ENCODE measurements around the gene ACAD8. TPM values are rescaled to one million over a fixed set of nuclear protein-coding genes. Genes with fewer than 3 reads are reported as not detected.
A peak's percentile ranks its signal among the peaks of the same experiment; 100 is the strongest.

Gene ACAD8
- total RNA-seq, 4 donors from 2014 or later, result 18.3 to 25.0 (median 21.1) TPM

DNA sequence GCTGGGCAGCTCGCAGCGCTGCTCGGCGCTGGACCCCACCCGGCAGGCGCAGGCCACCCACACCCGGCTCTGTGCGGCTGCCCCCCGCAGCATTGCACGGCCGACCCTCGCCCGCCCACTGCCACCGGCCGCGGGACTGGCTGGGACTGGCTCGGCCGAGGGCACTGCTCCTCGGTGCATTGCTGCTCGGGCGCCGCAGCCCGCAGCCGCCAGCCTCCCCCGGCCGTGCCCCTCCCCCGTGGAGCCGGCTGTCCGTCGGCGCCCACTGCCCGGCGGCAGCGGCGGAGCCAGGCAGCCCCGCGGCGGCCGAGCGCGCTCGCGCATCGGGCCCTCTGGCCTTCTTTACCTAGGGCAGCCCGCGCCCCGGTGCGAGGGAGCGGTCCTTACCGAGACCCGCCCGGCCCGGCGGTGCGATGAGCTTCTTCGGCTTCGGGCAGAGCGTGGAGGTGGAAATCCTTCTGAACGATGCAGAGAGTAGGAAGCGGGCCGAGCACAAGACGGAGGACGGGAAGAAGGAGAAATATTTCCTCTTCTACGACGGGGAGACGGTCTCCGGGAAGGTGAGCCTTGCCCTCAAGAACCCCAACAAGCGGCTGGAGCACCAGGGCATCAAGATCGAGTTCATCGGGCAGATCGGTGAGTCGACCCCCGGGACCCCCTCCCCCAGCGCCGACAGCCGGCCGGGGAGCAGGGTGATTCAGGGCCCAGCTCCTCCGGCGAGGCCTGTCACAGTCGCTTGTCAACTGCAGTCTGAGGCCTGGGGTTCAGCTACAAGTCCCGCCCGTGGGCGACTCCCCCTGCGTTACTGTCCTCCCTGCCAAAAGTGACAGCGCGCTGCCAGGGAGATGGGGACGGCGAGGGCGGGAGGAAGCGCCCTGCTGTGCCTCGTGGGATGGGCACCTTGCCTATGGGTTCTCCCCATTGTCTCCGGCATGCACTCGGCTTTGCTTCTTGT lies 28.4 kb upstream of the ACAD8 start:
- H3K4me1 ChIP-seq, result peaks cover 37 to 62% (median 46%) of the 10 kb centered on the region in 4 donors
- WGBS, result 0% methylated on average over 28 of the region's 93 CpGs
- intact Hi-C loops (cut with DNase I), result loop anchor here (2.0 to 10.0 kb wide), 2 partner anchors 28 to 110 kb away; partner anchors contain the start of genes ACAD8, GLB1L2 and THYN1

GRCh38 chr11:134226806-134227325 lies 26.5 kb upstream of the ACAD8 start:
- H3K4me1 ChIP-seq, result peaks cover 37 to 75% (median 60%) of the 10 kb centered on the region in 4 donors
- intact Hi-C loops (cut with DNase I), result loop anchor here (10.0 kb wide), 1 partner anchor 108 kb away; the partner anchor contains the start of gene GLB1L2
- H3K27me3 ChIP-seq, result no peaks in the 10 kb centered on the region
- H3K36me3 ChIP-seq, result no peaks in the 10 kb centered on the region
- no peak overlapping the region for H3K4me3 ChIP-seq
- DNase-seq (ENCODE audit: extremely low spot score), result no peak
- no peak overlapping the region for H3K27ac ChIP-seq (replicated peaks in 1 of 4)
- WGBS, result 85% methylated on average over 5 of the region's 5 CpGs
- TF ChIP-seq EP300 (IDR thresholded peaks at IDR 0.05) (no peak), POLR2AphosphoS5 (IDR thresholded peaks at IDR 0.05) (no peak), POLR2A (IDR thresholded peaks at IDR 0.05; ENCODE audit: low read depth) (no peak)
- TF ChIP-seq, protein P1, sequence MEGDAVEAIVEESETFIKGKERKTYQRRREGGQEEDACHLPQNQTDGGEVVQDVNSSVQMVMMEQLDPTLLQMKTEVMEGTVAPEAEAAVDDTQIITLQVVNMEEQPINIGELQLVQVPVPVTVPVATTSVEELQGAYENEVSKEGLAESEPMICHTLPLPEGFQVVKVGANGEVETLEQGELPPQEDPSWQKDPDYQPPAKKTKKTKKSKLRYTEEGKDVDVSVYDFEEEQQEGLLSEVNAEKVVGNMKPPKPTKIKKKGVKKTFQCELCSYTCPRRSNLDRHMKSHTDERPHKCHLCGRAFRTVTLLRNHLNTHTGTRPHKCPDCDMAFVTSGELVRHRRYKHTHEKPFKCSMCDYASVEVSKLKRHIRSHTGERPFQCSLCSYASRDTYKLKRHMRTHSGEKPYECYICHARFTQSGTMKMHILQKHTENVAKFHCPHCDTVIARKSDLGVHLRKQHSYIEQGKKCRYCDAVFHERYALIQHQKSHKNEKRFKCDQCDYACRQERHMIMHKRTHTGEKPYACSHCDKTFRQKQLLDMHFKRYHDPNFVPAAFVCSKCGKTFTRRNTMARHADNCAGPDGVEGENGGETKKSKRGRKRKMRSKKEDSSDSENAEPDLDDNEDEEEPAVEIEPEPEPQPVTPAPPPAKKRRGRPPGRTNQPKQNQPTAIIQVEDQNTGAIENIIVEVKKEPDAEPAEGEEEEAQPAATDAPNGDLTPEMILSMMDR (IDR thresholded peaks at IDR 0.05), result no peak
- no peaks in the 10 kb centered on the region for H3K9me3 ChIP-seq

More for the DNA sequence above, 28.4 kb upstream of the ACAD8 start:
- DNase-seq (ENCODE audit: extremely low spot score), result no peak
- peak overlapping the region; percentile 75 to 89 (median 88) for H3K4me3 ChIP-seq
- H3K27me3 ChIP-seq, result no peaks in the 10 kb centered on the region
- peaks cover 0 to 7% (median 3%) of the 10 kb centered on the region in 4 donors for H3K36me3 ChIP-seq
- no peak for TF ChIP-seq EP300 (IDR thresholded peaks at IDR 0.05)
- peak in 1 of 2 donors; percentile 44 for TF ChIP-seq POLR2AphosphoS5 (IDR thresholded peaks at IDR 0.05)
- TF ChIP-seq, protein P1 (IDR thresholded peaks at IDR 0.05), result no peak
- TF ChIP-seq POLR2A (IDR thresholded peaks at IDR 0.05; ENCODE audit: low read depth), result no peak
- no peaks in the 10 kb centered on the region for H3K9me3 ChIP-seq
- H3K27ac ChIP-seq (replicated peaks in 1 of 4), result peak overlapping the region; percentile 84 to 95 (median 89)

- intact Hi-C loops (cut with DNase I), result loop anchor here (10.0 kb wide), 1 partner anchor 106 kb away; the partner anchor contains the start of gene GLB1L2
- DNase-seq (ENCODE audit: extremely low spot score), result no peak
- H3K9me3 ChIP-seq, result no peaks in the 10 kb centered on the region
- no peaks in the 10 kb centered on the region for H3K36me3 ChIP-seq
- H3K27ac ChIP-seq (replicated peaks in 1 of 4), result no peak overlapping the region
- WGBS, result 97% methylated on average over 6 of the region's 6 CpGs
- H3K4me3 ChIP-seq, result no peak overlapping the region
- peaks cover 29 to 67% (median 57%) of the 10 kb centered on the region in 4 donors for H3K4me1 ChIP-seq
- TF ChIP-seq EP300 (IDR thresholded peaks at IDR 0.05), result no peak
- TF ChIP-seq, protein P1 (IDR thresholded peaks at IDR 0.05), result no peak
- H3K27me3 ChIP-seq, result no peaks in the 10 kb centered on the region
Measured at GRCh38 chr11:134228625-134229024, 24.7 kb upstream of the ACAD8 start.

GRCh38 chr11:134229126-134229790 lies 24.1 kb upstream of the ACAD8 start:
- no peaks in the 10 kb centered on the region for H3K36me3 ChIP-seq
- no peaks in the 10 kb centered on the region for H3K9me3 ChIP-seq
- H3K4me3 ChIP-seq, result no peak overlapping the region
- peaks cover 29 to 66% (median 57%) of the 10 kb centered on the region in 4 donors for H3K4me1 ChIP-seq
- 71% methylated on average over 6 of the region's 6 CpGs for WGBS
- H3K27ac ChIP-seq (replicated peaks in 1 of 4), result no peak overlapping the region
- H3K27me3 ChIP-seq, result no peaks in the 10 kb centered on the region
- TF ChIP-seq, protein P1 (IDR thresholded peaks at IDR 0.05), result no peak
- TF ChIP-seq EP300 (IDR thresholded peaks at IDR 0.05), result no peak
- no peak for TF ChIP-seq POLR2AphosphoS5 (IDR thresholded peaks at IDR 0.05)
- TF ChIP-seq POLR2A (IDR thresholded peaks at IDR 0.05; ENCODE audit: low read depth), result no peak
- intact Hi-C loops (cut with DNase I), result loop anchor here (10.0 kb wide), 1 partner anchor 106 kb away; the partner anchor contains the start of gene GLB1L2
- DNase-seq (ENCODE audit: extremely low spot score), result no peak
